Fibroblast of skin of back (primary cell): ENCODE measurements around the gene OCEL1. TPM values are rescaled to one million over a fixed set of nuclear protein-coding genes. Genes with fewer than 3 reads are reported as not detected.
"Not testable (repeated sequence)": the region's sequence is repeated elsewhere in the genome, so short reads cannot be mapped to it uniquely, and the experiment has no call there.

ENCODE experiments used
- DNase-seq: peaks from one replicate; pipeline ENCODE4 v3.0.0-alpha.2; 2013
- polyA plus RNA-seq, 2 experiments: library from polyadenylated mRNA; unstranded; fragments of 120-200 nt; gene quantifications; one replicate each; pipeline ENCODE4 v1.2.1, GENCODE V29; 2013; ENCODE audit not compliant: insufficient read length in 2 of 2

Gene OCEL1
- polyA plus RNA-seq (2013, experiment 1 of 2; ENCODE audit: insufficient read length), result 12.5 TPM
- 15.4 TPM for polyA plus RNA-seq (2013, experiment 2 of 2; ENCODE audit: insufficient read length)

GRCh38 chr19:17226002-17226933 is at the start of gene OCEL1:
Gene OCEL1, plus strand, starts transcription at chr19:17226226. Its CDS starts 22 bp downstream, at chr19:17226248.
- peak; percentile 98 for DNase-seq

GRCh38 chr19:17178291-17178690 is 47.7 kb upstream of the OCEL1 start:
- DNase-seq, result no peak

- no peak for DNase-seq
Observed at GRCh38 chr19:17180997-17181702, 44.9 kb upstream of the OCEL1 start.

GRCh38 chr19:17183271-17183761 is 42.7 kb upstream of the OCEL1 start:
- no peak for DNase-seq

GRCh38 chr19:17183858-17184321 is 42.1 kb upstream of the OCEL1 start:
- DNase-seq, result no peak

GRCh38 chr19:17184371-17184841 is 41.6 kb upstream of the OCEL1 start:
- no peak for DNase-seq

- no peak for DNase-seq
Observed at GRCh38 chr19:17185590-17185989, 40.4 kb upstream of the OCEL1 start.

GRCh38 chr19:17191736-17192135 is 34.3 kb upstream of the OCEL1 start:
- not testable (repeated sequence) for DNase-seq

GRCh38 chr19:17192751-17193150 is 33.3 kb upstream of the OCEL1 start:
- DNase-seq, result no peak

- DNase-seq, result no peak
Observed at GRCh38 chr19:17194608-17195007, 31.4 kb upstream of the OCEL1 start.

- DNase-seq, result no peak
Observed at GRCh38 chr19:17195106-17195505, 30.9 kb upstream of the OCEL1 start.

- no peak for DNase-seq
Observed at GRCh38 chr19:17196610-17197009, 29.4 kb upstream of the OCEL1 start.

- DNase-seq, result no peak
Observed at GRCh38 chr19:17197666-17198065, 28.4 kb upstream of the OCEL1 start.

GRCh38 chr19:17200408-17201079 is 25.5 kb upstream of the OCEL1 start:
- DNase-seq, result no peak

- DNase-seq, result no peak
Observed at GRCh38 chr19:17202249-17202648, 23.8 kb upstream of the OCEL1 start.

GRCh38 chr19:17202713-17203112 is 23.3 kb upstream of the OCEL1 start:
- DNase-seq, result no peak

GRCh38 chr19:17205237-17206140 is 20.5 kb upstream of the OCEL1 start:
- DNase-seq, result peak; percentile 35

- DNase-seq, result no peak
Observed at GRCh38 chr19:17206736-17207581, 19.1 kb upstream of the OCEL1 start.

GRCh38 chr19:17209126-17210036 is 16.6 kb upstream of the OCEL1 start:
- peak; percentile 44 for DNase-seq
